Activated naive CD4-positive, alpha-beta T cell treated with anti-CD3 and anti-CD28 coated beads, Interleukin-2, amount 10 ng/mL, durations not matched to agents 7 days and 5 days (primary cell): ENCODE measurements around the gene CCDC12.
"Not testable (repeated sequence)": the region's sequence is repeated elsewhere in the genome, so short reads cannot be mapped to it uniquely, and the experiment has no call there.

Experiments
- CTCF ChIA-PET: fragments of 350-600 bp; sonication (Branson Sonifier 250); formaldehyde crosslinking; loops from one replicate; lab custom pipeline; 2021; ENCODE audit warnings: antibody characterized with exemption; lab: Charles Lee
- DNase-seq: peaks from one replicate; pipeline ENCODE4 v3.0.0-alpha.2; 2020
- H3K27ac Mint-ChIP-seq: one replicate; pipeline ENCODE4 v1.8.0; 2021; ENCODE audit warnings: mild to moderate bottlenecking, moderate library complexity, mixed read lengths
- H3K27me3 Mint-ChIP-seq: one replicate; pipeline ENCODE4 v1.8.0; 2021; ENCODE audit warnings: mild to moderate bottlenecking, mixed read lengths
- H3K36me3 Mint-ChIP-seq: one replicate; pipeline ENCODE4 v1.8.0; 2021; ENCODE audit warnings: mixed read lengths
- H3K4me1 Mint-ChIP-seq: one replicate; pipeline ENCODE4 v1.8.0; 2021; ENCODE audit warnings: mixed read lengths
- H3K4me3 Mint-ChIP-seq: one replicate; pipeline ENCODE4 v1.8.0; 2021; ENCODE audit warnings: mild to moderate bottlenecking, moderate library complexity, mixed read lengths
- H3K9me3 Mint-ChIP-seq: one replicate; pipeline ENCODE4 v1.8.0; 2021; ENCODE audit warnings: mixed read lengths

CCDC12 gene

GRCh38 chr3:46974421-46975171 lies 1.9 kb downstream of the CCDC12 start:
- Mint-ChIP-seq H3K9me3 (no peaks in the 10 kb centered on the region), H3K27me3 (peaks cover 5% of the 10 kb centered on the region), H3K4me1 (peaks cover 80% of the 10 kb centered on the region), H3K36me3 (peaks cover 37% of the 10 kb centered on the region), H3K4me3 (peak overlapping the region; percentile 69), H3K27ac (peak overlapping the region; percentile 60)
- CTCF ChIA-PET: no interaction called here
- no peak for DNase-seq

GRCh38 chr3:46972396-46972795 lies 4.1 kb downstream of the CCDC12 start:
- Mint-ChIP-seq H3K4me1 (peaks cover 84% of the 10 kb centered on the region), H3K27ac (peak overlapping the region; percentile 68), H3K4me3 (no peak overlapping the region), H3K9me3 (no peaks in the 10 kb centered on the region), H3K36me3 (peaks cover 41% of the 10 kb centered on the region), H3K27me3 (peaks cover 5% of the 10 kb centered on the region)
- CTCF ChIA-PET: no interaction called here
- no peak for DNase-seq

- Mint-ChIP-seq H3K27me3 (peaks cover 5% of the 10 kb centered on the region), H3K4me1 (peaks cover 85% of the 10 kb centered on the region), H3K4me3 (peak overlapping the region; percentile 39), H3K36me3 (peaks cover 46% of the 10 kb centered on the region), H3K27ac (peak overlapping the region; percentile 89), H3K9me3 (no peaks in the 10 kb centered on the region)
- DNase-seq: no peak
- CTCF ChIA-PET: no interaction called here
Observed at GRCh38 chr3:46971742-46972141, 4.8 kb downstream of the CCDC12 start.

- Mint-ChIP-seq H3K27me3 (no peaks in the 10 kb centered on the region), H3K36me3 (peaks cover 43% of the 10 kb centered on the region)
Observed at GRCh38 chr3:46971151-46971550, 5.4 kb downstream of the CCDC12 start.

GRCh38 chr3:46970391-46971091 lies 6.0 kb downstream of the CCDC12 start:
- Mint-ChIP-seq H3K9me3 (no peaks in the 10 kb centered on the region), H3K27me3 (no peaks in the 10 kb centered on the region), H3K4me1 (peaks cover 86% of the 10 kb centered on the region), H3K27ac (peak overlapping the region; percentile 65), H3K4me3 (no peak overlapping the region), H3K36me3 (peaks cover 46% of the 10 kb centered on the region)
- CTCF ChIA-PET: no interaction called here
- DNase-seq: no peak

More at GRCh38 chr3:46971151-46971550, 5.4 kb downstream of the CCDC12 start:
- no peak for DNase-seq
- peak overlapping the region; percentile 39 for H3K4me3 Mint-ChIP-seq
- H3K27ac Mint-ChIP-seq: peak overlapping the region; percentile 89
- no peaks in the 10 kb centered on the region for H3K9me3 Mint-ChIP-seq
- peaks cover 85% of the 10 kb centered on the region for H3K4me1 Mint-ChIP-seq
- CTCF ChIA-PET: no interaction called here

- Mint-ChIP-seq H3K27me3 (no peaks in the 10 kb centered on the region), H3K4me3 (no peak overlapping the region), H3K27ac (no peak overlapping the region), H3K4me1 (peaks cover 75% of the 10 kb centered on the region), H3K9me3 (no peaks in the 10 kb centered on the region), H3K36me3 (peaks cover 41% of the 10 kb centered on the region)
- CTCF ChIA-PET: interaction anchor here (0.7 to 3.8 kb wide), 3 partner anchors 18 to 30 kb away, joined by 3 to 19 read pairs (median 3); no protein-coding TSS in a partner anchor
- no peak for DNase-seq
Observed at GRCh38 chr3:46968783-46969428, 7.6 kb downstream of the CCDC12 start.

- peaks cover 48% of the 10 kb centered on the region for H3K36me3 Mint-ChIP-seq
- H3K27ac Mint-ChIP-seq: peak overlapping the region; percentile 47
- peaks cover 69% of the 10 kb centered on the region for H3K4me1 Mint-ChIP-seq
- H3K4me3 Mint-ChIP-seq: no peak overlapping the region
- H3K27me3 Mint-ChIP-seq: no peaks in the 10 kb centered on the region
- CTCF ChIA-PET: interaction anchor here (1.4 to 3.8 kb wide), 3 partner anchors 15 to 43 kb away, joined by 3 to 19 read pairs (median 4); no protein-coding TSS in a partner anchor
- DNase-seq: no peak
- H3K9me3 Mint-ChIP-seq: peaks cover 3% of the 10 kb centered on the region
Observed at GRCh38 chr3:46966811-46967210, 9.7 kb downstream of the CCDC12 start.

GRCh38 chr3:46965151-46965550 lies 11.4 kb downstream of the CCDC12 start:
- peaks cover 42% of the 10 kb centered on the region for H3K36me3 Mint-ChIP-seq
- no peak overlapping the region for H3K27ac Mint-ChIP-seq
- H3K27me3 Mint-ChIP-seq: no peaks in the 10 kb centered on the region
- DNase-seq: no peak
- no peak overlapping the region for H3K4me3 Mint-ChIP-seq
- peaks cover 3% of the 10 kb centered on the region for H3K9me3 Mint-ChIP-seq
- CTCF ChIA-PET: interaction anchor here (3.8 kb wide), 1 partner anchor 33 kb away, joined by 19 read pairs; no protein-coding TSS in a partner anchor
- peaks cover 67% of the 10 kb centered on the region for H3K4me1 Mint-ChIP-seq

- Mint-ChIP-seq H3K36me3 (peaks cover 42% of the 10 kb centered on the region), H3K4me1 (peaks cover 69% of the 10 kb centered on the region)
- H3K27ac Mint-ChIP-seq, H3K4me3 Mint-ChIP-seq, H3K9me3 Mint-ChIP-seq, H3K27me3 Mint-ChIP-seq, DNase-seq, CTCF ChIA-PET: not testable (repeated sequence)
Observed at GRCh38 chr3:46964038-46964590, 12.4 kb downstream of the CCDC12 start.

GRCh38 chr3:46962990-46963389 lies 13.6 kb downstream of the CCDC12 start:
- CTCF ChIA-PET: no interaction called here
- H3K27ac Mint-ChIP-seq: no peak overlapping the region
- no peaks in the 10 kb centered on the region for H3K27me3 Mint-ChIP-seq
- no peak for DNase-seq
- peaks cover 48% of the 10 kb centered on the region for H3K36me3 Mint-ChIP-seq
- no peak overlapping the region for H3K4me3 Mint-ChIP-seq
- peaks cover 67% of the 10 kb centered on the region for H3K4me1 Mint-ChIP-seq
- peaks cover 3% of the 10 kb centered on the region for H3K9me3 Mint-ChIP-seq

GRCh38 chr3:46962427-46962826 lies 14.1 kb downstream of the CCDC12 start:
- H3K9me3 Mint-ChIP-seq: peaks cover 3% of the 10 kb centered on the region
- H3K4me1 Mint-ChIP-seq: peaks cover 62% of the 10 kb centered on the region
- peaks cover 48% of the 10 kb centered on the region for H3K36me3 Mint-ChIP-seq
- no peak for DNase-seq
- H3K27ac Mint-ChIP-seq: no peak overlapping the region
- H3K27me3 Mint-ChIP-seq: no peaks in the 10 kb centered on the region
- H3K4me3 Mint-ChIP-seq: no peak overlapping the region
- CTCF ChIA-PET: no interaction called here

GRCh38 chr3:46960835-46961234 lies 15.7 kb downstream of the CCDC12 start:
- Mint-ChIP-seq H3K4me3 (no peak overlapping the region), H3K4me1 (peaks cover 59% of the 10 kb centered on the region), H3K36me3 (peaks cover 40% of the 10 kb centered on the region), H3K27ac (no peak overlapping the region), H3K27me3 (no peaks in the 10 kb centered on the region), H3K9me3 (peaks cover 3% of the 10 kb centered on the region)
- DNase-seq: no peak
- CTCF ChIA-PET: interaction anchor here (2.8 kb wide), 1 partner anchor 38 kb away, joined by 10 read pairs; no protein-coding TSS in a partner anchor

- no peak for DNase-seq
- no peak overlapping the region for H3K4me3 Mint-ChIP-seq
- H3K27ac Mint-ChIP-seq: peak overlapping the region; percentile 25
- peaks cover 3% of the 10 kb centered on the region for H3K9me3 Mint-ChIP-seq
- peaks cover 35% of the 10 kb centered on the region for H3K36me3 Mint-ChIP-seq
- H3K4me1 Mint-ChIP-seq: peaks cover 60% of the 10 kb centered on the region
- no peaks in the 10 kb centered on the region for H3K27me3 Mint-ChIP-seq
- CTCF ChIA-PET: interaction anchor here (2.8 kb wide), 1 partner anchor 37 kb away, joined by 10 read pairs; no protein-coding TSS in a partner anchor
Observed at GRCh38 chr3:46960081-46960701, 16.4 kb downstream of the CCDC12 start.
